HG03432 (cell line): ENCODE results near the gene ITIH5.
"Not testable (repeated sequence)": the region's sequence is repeated elsewhere in the genome, so short reads cannot be mapped to it uniquely, and the experiment has no call there.

ENCODE experiments used
- ATAC-seq: cut with Tn5 transposase; IDR thresholded peaks from one replicate; pipeline ENCODE4 v1.9.1; 2021; ENCODE audit warnings: mild to moderate bottlenecking, moderate library complexity; ENCODE audit not compliant: unreplicated experiment

Gene ITIH5

DNA sequence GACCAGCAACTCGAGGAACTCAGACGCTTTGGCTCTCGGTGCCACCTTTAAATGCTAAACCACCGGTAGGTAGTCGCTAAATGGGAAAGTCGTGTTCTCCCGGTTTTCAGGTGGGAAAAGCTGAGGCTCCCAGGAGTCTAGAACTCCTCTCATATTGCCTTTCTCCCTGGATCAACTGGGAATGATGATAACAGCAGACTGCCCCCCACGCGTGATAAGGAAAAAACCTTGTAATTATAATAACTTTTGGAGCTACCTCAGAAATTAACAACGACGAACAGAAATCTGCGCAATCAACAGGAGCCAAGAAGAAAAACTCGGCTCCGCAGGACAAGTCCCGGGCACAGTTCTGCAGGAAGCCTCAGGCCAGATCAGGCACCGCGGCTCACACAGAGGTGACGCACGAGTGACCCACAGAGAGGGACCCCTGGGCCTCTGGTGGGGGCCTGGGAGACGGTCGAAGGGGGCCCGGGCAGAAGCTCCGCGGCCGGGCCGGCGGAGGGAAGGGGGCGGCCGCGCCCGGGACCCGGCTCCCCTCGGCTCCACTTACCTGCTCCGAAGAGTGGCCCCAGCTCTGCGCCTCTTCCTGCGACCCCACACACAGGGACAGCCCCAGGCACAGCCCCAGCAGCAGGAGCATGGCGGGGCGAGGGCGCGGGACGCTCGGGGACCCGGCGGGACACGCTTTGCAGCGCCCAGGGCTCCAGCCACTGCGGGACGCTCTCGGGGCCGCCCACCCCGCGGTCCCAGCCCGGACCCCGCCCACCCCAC is at the start of gene ITIH5:
Gene ITIH5, minus strand, starts transcription at position 714 of the 771 bp plus-strand sequence. Its CDS starts 74 bp downstream, at position 640.
- no peak for ATAC-seq

DNA sequence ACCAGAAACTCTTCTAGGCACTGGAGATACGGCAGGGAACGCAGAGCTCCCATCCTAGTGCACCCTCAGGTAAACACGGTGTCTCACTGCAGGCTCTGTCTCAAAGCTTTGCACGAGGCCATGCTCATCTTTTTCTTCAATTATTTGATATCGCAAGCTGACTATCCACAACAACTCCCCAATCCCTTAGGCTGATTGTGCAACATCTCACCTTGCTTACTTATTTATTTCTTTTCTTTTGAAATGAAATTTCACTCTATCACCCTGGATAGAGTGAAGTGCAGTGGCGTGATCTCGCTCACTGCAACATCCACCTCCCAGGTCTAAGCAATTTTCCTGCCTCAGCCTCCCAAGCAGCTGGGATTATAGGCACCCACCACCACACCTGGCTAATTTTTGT is 48.7 kb upstream of the ITIH5 start:
- no peak for ATAC-seq

DNA sequence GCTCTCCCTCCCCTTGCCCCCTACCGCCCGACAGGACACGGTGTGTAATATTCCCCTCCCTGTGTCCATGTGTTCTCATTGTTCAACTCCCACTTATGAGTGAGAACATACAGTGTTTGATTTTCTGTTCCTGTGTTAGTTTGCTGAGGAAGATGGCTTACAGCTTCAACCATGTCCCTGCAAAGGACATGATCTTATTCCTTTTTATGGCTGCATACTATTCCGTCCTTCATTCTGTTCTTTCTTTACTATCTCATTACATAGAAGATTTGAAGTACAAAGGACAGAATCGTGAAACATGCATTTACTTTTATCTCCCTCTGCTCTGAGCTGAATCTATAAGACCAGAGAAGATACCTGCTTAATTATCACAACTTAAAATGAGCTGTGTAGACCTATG is 44.3 kb upstream of the ITIH5 start:
- ATAC-seq: not testable (repeated sequence)

DNA sequence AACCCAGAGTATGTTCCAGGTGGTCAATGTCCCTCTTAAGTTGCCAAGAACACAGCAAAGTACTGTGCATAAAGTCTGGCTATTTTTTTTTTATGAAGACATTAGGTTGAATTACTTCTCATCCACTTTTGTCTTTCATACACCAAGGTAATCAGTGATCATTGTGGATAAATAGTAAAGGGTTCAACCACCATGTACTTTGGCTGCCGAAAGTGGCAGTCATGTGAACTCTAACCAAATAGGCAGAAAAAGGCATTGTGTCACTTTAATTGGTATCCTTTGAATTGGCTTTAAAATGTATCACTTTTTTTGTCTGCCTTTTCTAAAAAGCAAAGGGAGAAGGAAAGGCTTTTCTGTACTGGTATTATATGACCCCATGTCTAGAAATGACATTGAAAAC is 43.7 kb upstream of the ITIH5 start:
- no peak for ATAC-seq

DNA sequence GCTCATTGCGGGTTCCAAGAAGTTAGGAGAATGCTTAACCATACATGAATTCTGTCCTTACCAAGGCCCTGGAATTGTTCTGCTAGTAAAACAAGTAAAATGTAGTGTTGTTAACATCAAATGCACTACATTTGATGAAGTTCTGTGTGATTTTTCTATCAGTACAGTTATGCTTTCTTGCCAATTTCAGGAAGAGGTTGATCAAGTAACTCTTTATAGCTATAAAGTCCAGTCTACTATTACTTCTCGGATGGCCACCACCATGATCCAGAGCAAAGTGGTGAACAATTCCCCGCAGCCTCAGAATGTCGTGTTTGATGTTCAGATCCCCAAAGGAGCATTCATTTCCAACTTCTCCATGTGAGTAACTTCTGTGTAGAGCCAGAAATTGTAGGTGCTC is 42.1 kb upstream of the ITIH5 start:
- no peak for ATAC-seq

DNA sequence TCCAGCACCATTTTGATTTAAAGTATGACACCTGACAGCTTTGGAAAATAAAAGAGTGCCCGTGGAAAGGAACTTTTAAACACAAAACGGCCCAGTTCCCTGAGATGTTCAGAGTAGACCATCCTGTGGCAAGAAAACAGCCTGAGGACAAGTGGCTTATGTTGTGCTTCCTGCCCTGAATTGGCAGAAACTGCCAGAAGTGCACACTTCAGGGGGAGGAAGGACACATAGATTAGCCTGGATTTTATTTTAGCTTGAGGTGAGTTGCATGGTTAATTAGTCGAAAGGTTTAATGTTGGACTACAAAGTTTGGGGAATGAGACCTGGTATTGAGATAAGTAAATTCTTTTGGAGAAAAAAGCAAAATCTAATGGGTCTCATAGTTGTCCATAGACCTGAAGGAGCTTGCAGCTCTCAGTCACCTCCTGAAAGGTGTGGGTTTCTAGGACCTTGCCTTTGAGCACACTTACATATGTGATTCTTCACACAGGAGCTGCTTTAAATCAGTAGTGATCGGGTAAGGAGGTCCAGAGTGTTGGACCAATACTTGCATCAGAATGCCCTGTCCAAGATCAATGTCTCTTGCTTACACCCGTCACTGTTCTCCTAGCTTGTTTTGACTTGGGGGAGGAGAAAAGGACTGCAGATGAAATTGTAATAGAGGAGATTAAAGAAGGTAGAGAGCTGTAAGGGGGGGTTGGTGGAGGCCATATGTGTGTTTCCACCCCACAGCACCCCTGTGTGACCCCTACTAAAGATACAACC is 41.3 kb upstream of the ITIH5 start:
- no peak for ATAC-seq

DNA sequence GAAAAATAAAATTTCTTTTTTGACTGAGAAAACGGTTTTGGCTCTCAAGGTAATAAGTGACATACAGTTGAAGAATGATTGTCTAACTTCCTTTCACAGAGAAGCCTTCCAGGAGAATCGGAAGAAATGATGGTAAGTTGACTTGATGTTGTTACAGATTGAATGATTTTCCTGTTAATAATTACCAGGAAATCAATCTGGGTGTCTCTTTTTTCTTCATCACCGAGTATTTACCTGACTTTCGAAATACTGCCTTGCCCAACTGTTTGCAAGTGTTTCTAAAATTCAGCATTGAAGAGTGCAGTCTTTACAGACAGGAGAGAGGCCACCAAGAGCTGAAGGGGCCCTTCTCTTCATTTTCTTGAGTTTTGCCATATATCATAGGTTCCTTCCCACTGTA is 40.3 kb upstream of the ITIH5 start:
- no peak for ATAC-seq

DNA sequence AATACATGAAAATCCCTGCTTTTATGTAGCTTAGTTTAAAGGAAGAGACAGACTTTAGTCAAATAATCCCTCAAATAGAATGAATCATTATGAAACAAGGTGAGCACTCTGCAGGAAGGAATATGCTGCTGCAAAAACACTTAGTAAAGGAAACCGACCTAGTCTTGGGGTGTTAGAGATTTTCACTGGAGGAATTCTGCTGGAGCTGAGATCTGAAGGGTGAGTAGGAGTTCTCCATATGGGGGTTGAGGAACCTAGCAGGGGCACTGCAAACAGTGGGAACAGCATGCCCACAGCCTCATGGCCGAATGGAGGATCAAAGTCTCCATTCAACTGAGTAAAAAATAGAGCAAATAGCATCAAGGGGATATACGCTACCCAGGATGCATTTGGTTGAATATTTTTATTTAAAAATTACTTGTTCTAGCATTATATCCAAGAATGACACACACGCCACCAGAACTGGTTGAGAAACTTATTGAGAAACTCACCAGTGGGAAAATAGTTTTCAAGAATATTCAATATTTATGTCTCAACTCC is 39.8 kb upstream of the ITIH5 start:
- ATAC-seq: no peak

DNA sequence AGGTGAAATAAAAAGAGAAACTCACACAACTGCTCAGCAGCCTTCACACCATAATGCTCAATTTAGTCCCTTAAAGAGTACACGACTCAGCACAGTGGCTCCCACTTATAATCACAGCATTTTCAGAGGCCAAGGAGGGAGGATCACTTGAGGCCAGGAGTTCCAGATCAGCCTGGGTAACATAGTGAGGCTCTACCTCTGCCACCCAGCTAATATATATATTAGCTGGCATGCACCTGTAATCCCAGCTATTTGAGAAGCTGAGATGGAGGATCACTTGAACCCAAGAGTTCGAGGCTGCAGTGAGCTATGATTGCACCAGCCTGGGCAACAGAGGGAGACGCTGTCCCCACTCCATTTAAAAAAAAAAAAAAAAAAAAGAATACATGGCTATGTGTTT is 38.6 kb upstream of the ITIH5 start:
- no peak for ATAC-seq

DNA sequence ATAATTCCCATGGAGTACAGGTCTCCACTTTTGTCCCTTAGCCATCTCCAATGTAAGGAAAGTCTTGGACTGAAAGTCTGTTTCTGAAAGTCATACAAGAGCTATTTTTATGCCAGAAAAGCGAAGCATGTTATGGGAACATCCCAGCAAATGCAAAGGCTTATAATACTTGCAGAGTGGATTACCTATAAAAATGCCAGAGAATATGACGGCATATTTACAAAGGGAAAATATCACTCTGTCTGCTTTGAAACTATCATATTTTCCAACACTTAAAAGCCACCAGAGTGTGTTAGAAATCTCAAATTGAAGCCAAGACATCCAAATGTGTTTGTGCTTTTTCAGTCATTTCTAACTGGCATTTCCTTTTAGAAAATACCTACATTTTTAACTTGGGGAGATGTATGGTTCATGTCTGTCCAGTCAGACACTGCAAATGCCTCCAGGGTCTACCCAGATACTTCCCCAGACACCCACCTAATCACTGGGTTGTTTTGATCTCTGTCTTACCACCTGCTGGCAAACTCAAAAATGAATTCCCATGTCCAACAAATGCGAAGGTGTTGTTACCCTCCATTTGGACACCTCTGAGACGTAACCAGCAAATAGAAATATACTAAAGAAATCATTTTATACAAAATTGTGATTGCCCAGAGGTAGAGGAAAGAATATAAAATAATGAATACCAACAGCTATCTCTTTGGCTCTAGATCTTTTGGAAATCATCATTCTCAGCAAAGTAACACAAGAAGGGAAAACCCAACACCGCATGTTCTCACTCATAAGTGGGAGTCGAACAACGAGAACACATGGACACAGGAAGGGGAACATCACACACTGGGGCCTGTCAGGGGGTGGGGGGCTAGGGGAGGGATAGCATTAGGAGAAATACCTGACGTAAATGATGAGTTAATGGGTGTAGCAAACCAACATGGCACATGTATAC is 37.6 kb upstream of the ITIH5 start:
- ATAC-seq: no peak

DNA sequence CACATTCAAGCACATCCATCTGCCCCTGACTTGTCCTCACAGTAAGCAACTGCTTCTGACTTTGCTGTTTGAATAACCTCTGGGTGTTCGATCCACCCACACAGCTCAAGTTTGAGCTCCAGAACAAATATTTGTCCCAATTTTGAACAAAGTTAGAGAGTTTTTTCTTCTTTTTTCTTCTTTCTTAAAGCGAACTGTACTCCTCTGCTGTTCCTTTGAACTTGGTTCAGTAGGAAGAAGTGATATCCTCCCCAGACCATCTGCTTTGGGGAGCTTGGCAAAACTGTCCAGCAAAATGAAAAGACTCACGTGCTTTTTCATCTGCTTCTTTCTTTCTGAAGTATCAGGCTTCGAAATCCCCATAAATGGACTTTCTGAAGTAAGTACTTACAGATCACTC is 36.4 kb upstream of the ITIH5 start, which contains the start of gene ITIH2:
Gene ITIH2, plus strand, starts transcription at position 177 of the 400 bp plus-strand sequence. Its CDS starts 119 bp downstream, at position 296.
- no peak for ATAC-seq

DNA sequence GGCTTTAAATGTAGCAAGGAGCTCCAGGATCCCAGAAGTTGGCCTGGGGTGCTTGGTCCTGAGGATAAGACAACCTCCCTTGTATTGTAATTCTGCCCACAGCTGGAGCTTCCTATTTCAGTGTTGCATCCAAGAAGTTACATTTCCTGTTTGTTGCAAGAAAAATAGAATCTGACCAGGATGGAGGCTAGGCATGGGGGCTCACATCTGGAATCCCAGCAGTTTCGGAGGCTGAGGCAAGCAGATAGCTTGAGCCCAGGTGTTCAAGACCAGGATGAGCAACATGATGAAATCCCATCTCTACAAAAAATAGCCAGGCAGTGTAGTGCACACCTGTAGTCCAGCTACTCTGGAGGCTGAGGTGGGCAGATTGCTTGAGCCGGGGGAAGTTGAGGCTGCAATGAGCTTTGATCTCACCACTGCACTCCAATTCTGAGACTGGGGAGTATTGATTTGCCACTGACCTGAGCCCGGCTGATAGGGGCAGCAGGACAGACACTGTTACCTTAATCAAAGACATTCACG is 35.6 kb upstream of the ITIH5 start:
- no peak for ATAC-seq

DNA sequence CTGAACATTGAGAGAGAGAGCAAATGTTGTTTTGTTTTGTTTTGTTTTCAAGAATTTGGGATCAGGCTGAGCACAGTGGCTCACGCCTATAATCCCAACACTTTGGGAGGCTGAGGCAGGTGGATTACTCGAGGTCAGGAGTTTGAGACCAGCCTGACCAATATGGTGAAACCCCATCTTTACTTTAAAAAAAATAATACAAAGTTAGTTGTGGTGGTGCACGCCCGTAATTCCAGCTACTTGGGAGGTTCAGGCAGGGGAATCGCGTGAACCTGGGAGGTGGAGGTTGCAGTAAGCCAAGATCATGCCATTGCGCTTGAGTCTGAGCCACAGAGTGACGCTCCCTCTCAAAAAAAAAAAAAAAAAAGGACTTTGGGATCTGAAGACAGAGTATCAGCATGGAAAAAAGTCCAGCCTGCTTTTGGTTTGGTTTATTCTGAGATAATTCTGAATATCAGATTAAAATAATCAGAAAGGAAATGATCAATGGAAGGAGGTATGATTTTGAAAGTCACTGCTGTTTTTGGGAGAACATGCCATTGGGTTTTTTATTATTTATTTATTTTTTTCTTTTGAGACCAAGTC is 34.5 kb upstream of the ITIH5 start:
- no peak for ATAC-seq

DNA sequence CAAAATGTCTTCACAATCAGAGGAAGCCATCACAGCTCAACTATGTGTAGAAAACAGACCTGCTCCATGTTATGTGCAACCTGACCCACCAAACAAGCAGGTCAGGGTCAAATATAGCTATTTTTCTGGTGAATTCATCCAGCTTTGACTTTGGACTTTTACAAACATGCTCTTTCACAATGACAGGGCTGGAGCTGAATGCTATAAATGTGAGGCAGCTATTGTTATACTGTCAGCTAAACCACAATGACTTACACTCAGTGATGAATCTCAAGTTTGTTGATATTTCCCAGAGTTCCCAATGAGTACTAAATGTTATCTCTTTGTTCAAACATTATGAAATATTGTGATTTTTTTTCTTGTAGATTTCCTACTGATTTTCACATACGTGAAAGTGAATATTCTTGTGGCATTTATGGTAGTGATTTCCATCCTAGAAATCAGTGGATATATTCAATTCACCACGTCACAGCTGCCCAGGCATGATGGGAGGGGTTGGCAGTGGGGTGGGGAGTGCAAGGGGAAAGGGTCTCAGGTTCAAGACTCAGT is 33.9 kb upstream of the ITIH5 start:
- ATAC-seq: no peak

DNA sequence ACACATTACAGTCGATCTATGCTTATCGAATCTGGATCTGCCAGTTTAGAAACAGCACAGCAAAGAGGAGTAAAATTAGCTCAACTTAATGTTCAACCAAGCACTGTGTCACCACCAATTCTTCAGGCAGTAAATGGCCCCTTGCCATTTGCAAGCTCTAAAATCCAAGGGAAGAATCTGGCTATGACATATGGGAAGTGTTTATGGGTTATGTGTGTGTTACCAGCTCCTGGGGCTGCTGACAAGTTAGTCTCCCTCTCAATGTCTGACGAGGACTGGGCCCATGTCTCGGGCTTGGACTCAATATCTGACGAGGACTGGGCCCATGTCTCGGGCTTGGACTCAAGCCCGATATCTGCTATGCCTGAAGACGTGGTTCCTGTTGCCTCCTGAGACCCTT is 30.7 kb upstream of the ITIH5 start:
- no peak for ATAC-seq

DNA sequence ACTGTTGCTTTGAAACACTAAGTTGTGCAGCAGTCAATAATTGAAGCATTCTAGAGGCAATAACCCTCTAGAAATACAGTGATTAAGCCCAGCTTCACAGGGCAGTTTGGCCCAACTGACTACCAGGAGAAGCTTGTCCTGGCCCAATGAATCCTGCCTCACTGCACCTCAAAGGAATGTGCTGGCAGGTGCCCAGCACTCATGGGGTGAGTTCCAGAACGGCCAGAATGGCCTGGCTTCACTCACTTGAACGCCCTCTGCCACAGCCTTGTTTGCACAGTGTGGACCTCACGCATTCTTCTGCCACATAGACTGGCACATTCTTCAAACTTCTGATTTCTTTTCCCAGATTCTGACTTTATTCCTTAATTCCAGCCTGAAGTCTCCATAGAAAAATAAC is 29.8 kb upstream of the ITIH5 start:
- ATAC-seq: no peak

DNA sequence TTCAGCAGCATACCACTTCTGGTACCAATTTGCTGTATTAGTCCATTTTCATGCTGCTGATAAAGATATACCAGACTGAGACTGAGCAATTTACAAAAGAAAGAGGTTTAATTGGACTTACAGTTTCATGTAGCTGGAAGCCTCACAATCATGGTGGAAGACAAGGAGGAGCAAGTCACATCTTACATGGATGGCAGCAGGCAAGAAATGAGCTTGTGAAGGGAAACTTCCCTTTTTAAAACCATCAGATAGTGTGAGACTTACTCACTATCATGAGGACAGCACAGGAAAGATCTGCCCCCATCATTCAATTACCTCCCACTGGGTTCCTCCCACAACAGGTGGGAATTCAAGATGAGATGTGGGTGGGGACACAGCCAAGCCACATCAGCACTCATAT is 26.4 kb upstream of the ITIH5 start:
- not testable (repeated sequence) for ATAC-seq

DNA sequence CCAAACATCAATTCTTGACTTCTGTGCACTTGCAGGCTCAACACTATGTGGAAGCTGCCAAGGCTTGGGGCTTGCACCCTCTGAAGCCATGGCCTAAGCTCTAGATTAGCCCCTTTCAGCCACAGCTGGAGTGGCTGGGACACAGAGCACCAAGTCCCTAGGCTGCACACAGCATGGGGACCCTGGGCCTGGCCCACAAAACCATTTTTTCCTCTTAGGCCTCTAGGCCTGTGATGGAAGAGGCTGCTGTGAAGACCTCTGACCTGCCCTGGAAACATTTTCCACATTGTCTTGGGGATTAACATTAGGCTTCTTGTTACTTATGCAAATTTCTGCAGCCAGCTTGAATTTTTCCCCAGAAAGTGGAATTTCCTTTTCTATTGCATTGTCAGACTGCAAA is 25.6 kb upstream of the ITIH5 start:
- not testable (repeated sequence) for ATAC-seq

DNA sequence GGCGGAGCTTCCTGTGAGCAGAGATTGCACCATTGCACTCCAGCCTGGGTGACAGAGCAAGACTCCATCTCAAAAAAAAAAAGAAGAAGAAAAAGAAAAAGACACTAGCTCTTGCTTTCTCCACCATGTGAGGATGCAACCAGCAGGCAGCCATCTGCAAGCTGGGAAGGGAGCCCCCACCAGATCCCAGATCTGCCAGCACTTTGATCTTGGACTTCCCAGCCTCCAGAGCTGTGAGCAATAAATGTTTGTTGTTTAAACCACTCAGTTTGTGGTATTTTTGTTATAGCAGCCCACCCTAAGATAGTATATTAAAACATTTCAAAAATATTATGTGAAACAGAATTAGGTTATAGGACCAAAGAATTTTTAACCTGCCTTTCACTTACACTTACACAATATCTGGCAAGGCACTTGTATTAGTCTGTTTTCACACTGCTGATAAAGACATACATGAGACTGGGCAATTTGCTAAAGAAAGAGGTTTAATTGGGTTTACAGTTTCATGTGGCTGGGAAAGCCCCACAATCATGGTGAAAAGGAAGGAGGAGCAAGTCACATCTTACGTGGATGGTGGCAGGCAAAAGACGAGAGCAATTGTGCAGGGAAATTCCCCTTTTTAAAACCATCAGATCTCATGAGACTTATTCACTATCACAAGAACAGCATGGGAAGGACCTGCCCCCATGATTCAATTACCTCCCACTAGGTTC is 24.3 kb upstream of the ITIH5 start:
- ATAC-seq: not testable (repeated sequence)
